IPS-18c (cell line): ENCODE measurements around the gene DLGAP3.
A peak's percentile ranks its signal among the peaks of the same experiment; 100 is the strongest.
"Not testable (repeated sequence)": the region's sequence is repeated elsewhere in the genome, so short reads cannot be mapped to it uniquely, and the experiment has no call there.

Source experiments
- H3K4me3 ChIP-seq: 2 replicates; pipeline ENCODE4 v1.7.0; 2013; ENCODE audit warnings: low read depth, mild to moderate bottlenecking, low read length, moderate library complexity; ENCODE audit not compliant: insufficient read depth
- H3K9me3 ChIP-seq: one replicate; pipeline ENCODE4 v1.6.1; 2013; ENCODE audit warnings: mild to moderate bottlenecking, low read length, moderate library complexity; ENCODE audit not compliant: control insufficient read depth, insufficient read depth

Gene DLGAP3

DNA sequence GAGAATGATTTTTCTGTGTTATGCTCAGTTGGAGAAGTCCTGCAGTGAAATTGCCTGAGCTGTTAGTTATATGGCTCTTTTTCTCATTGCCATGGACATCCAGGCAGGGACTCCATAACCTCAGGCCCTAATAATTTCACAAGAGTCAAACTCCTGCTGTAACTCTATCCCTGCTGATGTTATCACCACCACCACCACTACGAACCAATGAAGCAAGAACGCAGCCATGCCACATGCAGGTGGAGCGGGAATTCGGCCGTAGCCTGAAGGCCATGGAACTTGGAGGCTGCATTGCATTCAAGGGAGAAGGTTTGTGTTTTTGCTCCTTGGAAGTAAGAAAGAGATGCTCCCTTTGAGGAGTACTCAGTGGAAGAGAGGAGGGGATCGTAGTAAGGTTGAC, 16.8 kb upstream of the DLGAP3 start:
- Histone ChIP-seq H3K4me3 (no peak overlapping the region), H3K9me3 (peaks cover 2% of the 10 kb centered on the region)

- not testable (repeated sequence) for H3K4me3 ChIP-seq
Measured at GRCh38 chr1:34941798-34942197, 12.3 kb upstream of the DLGAP3 start.

DNA sequence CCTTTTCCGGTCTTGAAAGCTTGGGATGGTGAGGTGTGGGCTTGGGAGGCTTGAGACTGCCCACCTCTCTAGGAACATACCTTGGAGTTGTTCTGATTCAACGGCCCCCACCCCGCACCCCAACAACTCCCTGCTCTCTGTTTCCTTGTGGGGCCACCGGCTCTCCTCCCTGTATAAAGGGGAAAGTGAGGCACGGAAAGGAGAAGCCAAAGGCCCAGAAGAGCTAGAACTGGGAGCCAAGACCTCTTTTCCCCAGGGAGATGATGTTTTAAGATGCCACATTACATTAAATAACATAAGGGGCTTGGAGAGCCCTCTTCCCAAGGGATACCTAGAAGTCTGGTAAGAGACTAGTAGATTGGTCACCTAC, 1.2 kb upstream of the DLGAP3 start:
- no peaks in the 10 kb centered on the region for H3K9me3 ChIP-seq
- no peak overlapping the region for H3K4me3 ChIP-seq

More at GRCh38 chr1:34941798-34942197, 12.3 kb upstream of the DLGAP3 start:
- H3K9me3 ChIP-seq = not testable (repeated sequence)

- H3K4me3 ChIP-seq = peak overlapping the region; percentile 56
Measured at GRCh38 chr1:34929853-34930701, 627 bp upstream of the DLGAP3 start.

GRCh38 chr1:34928699-34929496, 552 bp downstream of the DLGAP3 start:
- H3K9me3 ChIP-seq = no peaks in the 10 kb centered on the region
- H3K4me3 ChIP-seq = peak overlapping the region; percentile 56

More at GRCh38 chr1:34929853-34930701, 627 bp upstream of the DLGAP3 start:
- H3K9me3 ChIP-seq = no peaks in the 10 kb centered on the region

GRCh38 chr1:34928066-34928696, 1.3 kb downstream of the DLGAP3 start:
- Histone ChIP-seq H3K4me3 (peak overlapping the region; percentile 56), H3K9me3 (no peaks in the 10 kb centered on the region)

- H3K9me3 ChIP-seq = no peaks in the 10 kb centered on the region
- H3K4me3 ChIP-seq = no peak overlapping the region
Measured at GRCh38 chr1:34927316-34927715, 2.1 kb downstream of the DLGAP3 start.

DNA sequence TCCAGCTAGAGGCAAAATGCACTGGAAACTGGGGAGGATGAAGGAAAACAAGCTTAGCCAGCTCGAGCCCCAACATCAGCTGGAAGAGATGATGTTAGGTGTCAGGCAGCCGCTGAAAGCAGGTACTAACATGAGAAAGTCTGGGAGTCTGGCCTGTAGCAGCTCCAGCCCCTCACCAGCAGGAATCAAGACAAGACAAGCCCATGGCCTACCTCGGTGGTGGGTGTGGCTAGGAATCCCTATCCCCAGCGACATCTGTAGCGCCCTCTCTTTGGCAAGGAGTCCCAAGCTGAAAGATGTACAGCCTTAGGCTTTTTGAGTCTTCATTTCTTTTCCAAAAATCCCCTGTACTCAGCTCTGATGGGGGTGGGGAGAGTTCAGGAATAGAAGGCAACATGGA, 2.6 kb downstream of the DLGAP3 start:
- Histone ChIP-seq H3K9me3 (no peaks in the 10 kb centered on the region), H3K4me3 (no peak overlapping the region)

DNA sequence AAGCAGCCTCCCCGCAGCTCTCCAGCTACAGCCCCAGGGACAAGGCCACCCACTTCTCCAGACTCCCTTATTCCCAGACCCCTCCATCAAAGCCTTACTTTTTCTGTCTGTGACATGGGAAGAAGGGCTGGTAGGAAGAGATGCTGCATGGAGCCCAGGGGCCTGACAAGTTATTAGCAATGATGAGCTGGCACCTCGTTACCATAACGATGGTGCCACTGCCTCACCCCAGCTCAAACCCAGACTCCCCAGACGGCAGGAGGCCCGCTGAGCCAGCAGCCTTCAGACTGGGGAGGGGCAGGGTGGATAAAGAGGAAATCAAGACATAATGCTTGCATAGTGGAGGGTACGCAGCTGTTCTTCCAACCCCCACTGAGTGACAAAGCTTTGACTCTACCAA, 3.3 kb downstream of the DLGAP3 start:
- no peaks in the 10 kb centered on the region for H3K9me3 ChIP-seq
- no peak overlapping the region for H3K4me3 ChIP-seq

- Histone ChIP-seq H3K4me3 (no peak overlapping the region), H3K9me3 (no peaks in the 10 kb centered on the region)
Measured at GRCh38 chr1:34925730-34926129, 3.7 kb downstream of the DLGAP3 start.

GRCh38 chr1:34924759-34925555, 4.5 kb downstream of the DLGAP3 start:
- Histone ChIP-seq H3K9me3 (no peaks in the 10 kb centered on the region), H3K4me3 (no peak overlapping the region)

DNA sequence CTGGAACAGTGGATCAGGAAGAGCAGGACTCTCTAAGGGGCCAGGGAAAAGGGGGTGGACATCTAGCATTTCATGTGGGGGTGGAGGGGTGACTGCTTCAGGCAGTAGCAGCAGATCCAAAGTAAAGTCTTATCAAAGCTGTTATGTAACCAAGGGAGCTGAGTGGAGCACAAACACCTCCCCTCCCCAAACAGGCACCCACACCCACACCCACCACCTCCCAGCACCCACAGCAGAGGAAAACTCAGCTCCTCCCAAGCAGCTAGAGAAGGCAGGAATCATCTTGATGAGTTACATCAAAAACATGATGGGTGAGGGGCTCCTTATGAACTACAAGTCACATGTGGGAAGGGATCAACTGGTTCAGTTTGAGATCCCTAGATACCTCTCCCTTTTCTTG, 6.0 kb downstream of the DLGAP3 start:
- no peak overlapping the region for H3K4me3 ChIP-seq
- no peaks in the 10 kb centered on the region for H3K9me3 ChIP-seq

DNA sequence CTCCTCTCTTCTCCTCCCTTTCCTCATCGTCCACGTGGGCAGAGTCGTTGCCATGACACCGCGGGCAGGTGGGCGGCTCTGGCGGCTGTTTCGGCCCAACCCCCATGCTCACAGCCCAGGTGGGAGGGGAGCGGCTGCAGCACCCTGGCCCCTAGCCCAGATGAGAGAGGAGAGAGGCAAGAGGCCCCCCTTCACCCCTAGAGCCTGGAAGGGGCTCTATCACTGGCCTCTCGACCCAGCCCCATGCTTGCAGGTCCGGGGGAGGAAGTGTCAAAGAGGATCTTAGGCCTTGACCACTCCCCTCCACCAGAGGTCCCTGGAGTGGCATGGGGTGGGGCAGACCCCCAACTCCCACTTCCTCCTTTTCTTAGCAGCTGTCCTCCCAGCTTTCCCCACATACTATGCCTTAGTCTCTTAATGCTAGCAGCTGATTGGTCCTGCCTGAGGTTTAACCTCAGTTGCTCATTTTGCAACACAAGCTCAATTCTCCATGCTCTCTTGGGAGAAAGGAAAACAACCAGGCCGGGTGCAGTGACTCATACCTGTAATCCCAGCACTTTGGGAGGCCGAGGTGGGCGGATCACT, 10.4 kb downstream of the DLGAP3 start:
- Histone ChIP-seq H3K4me3 (no peak overlapping the region), H3K9me3 (no peaks in the 10 kb centered on the region)

DNA sequence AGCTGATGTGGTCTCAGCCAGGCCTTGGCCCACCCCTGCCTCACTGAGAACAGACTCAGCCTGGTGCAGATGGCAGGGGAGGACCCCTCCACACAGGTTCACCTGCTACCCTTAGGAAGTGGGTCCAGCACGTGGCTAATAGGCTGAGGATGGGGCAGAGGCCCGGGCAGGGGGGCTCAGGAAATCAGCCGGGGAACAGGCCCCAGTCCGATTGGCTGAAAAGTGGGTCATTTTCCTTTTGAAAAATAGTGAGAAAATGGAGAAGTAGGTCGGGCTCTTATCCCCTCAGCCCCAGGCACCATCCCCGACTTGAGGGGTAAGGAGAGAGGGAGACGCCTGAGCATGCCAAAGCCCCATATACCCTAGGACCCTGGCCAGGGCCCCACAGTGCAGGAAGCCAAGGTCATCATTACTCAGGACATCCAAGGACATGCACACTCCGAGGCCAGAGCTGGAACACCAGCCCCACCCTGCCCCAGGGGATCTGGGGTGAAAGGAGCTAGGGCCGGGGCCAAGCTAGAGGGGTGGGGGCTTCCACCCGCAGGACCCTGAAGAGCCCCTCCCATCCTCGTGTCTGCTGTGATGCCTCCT, 11.0 kb downstream of the DLGAP3 start:
- H3K4me3 ChIP-seq = no peak overlapping the region
- no peaks in the 10 kb centered on the region for H3K9me3 ChIP-seq

- no peaks in the 10 kb centered on the region for H3K9me3 ChIP-seq
- H3K4me3 ChIP-seq = no peak overlapping the region
Measured at GRCh38 chr1:34917017-34917416, 12.4 kb downstream of the DLGAP3 start.

DNA sequence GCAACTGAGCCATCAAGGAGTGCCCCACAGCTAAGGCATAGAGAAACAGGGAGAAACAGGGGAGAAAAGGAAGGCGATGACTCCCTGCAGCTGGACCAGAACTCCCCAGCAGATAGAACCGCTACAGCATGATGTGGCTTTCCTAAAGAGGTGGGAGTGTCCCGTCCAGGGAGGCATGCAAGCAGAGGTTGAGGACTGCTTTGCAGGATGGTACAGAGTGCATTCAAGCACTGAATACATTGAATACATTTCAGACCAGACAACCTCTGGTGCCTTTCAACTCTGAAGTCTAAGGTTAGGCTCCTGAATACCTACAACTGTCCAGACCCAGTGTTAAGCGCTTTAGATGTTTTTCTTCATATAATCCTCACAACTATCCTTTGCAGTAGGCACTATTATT, 13.3 kb downstream of the DLGAP3 start:
- H3K9me3 ChIP-seq = no peaks in the 10 kb centered on the region
- H3K4me3 ChIP-seq = no peak overlapping the region
